Panc1 (cell line): ENCODE results near the gene ZIC2. TPM values are rescaled to one million over a fixed set of nuclear protein-coding genes. Genes with fewer than 3 reads are reported as not detected.

Source experiments
- ATAC-seq: fragments of 200-7000 bp; cut with Tn5 transposase; 2 replicates; pipeline ENCODE4 v1.9.1; 2020; ENCODE audit warnings: mild to moderate bottlenecking, moderate library complexity
- BruUV-seq: library from RNA; stranded (reverse); fragments of 400-500 nt; replicated peaks from 2 replicates; lab custom pipeline; 2021; lab: Mats Ljungman, UMichigan
- CTCF ChIA-PET: fragments of 300-600 bp; sonication (Branson Sonifier 250); formaldehyde crosslinking; loops from one replicate; lab custom pipeline; 2022; ENCODE audit warnings: antibody characterized with exemption; lab: Charles Lee
- POLR2A ChIA-PET: fragments of 300-600 bp; sonication (Branson Sonifier 250); formaldehyde crosslinking; loops from one replicate; lab custom pipeline; 2022; ENCODE audit warnings: antibody characterized with exemption; lab: Charles Lee
- DNase-seq: peaks from one replicate; pipeline ENCODE4 v3.0.0-alpha.2; 2010; ENCODE audit warnings: low read depth, low spot score
- H3K27ac ChIP-seq: 2 replicates; pipeline ENCODE4 v1.5.1; 2011; ENCODE audit warnings: mild to moderate bottlenecking, low read length, inconsistent platforms
- H3K27me3 ChIP-seq: fragments of 200-500 bp; sonication (Bioruptor generic); 2 replicates; pipeline ENCODE4 v1.6.0; 2014; ENCODE audit warnings: low read length, inconsistent platforms; ENCODE audit not compliant: control insufficient read depth, insufficient read depth
- H3K36me3 ChIP-seq: fragments of 200-500 bp; sonication (Bioruptor generic); 2 replicates; pipeline ENCODE4 v1.5.1; 2014; ENCODE audit warnings: inconsistent platforms, mild to moderate bottlenecking, low read length, moderate library complexity; ENCODE audit not compliant: control insufficient read depth, insufficient read depth
- H3K4me1 ChIP-seq: 2 replicates; pipeline ENCODE4 v1.5.1; 2011; ENCODE audit warnings: inconsistent platforms, mild to moderate bottlenecking, low read length, moderate library complexity; ENCODE audit not compliant: control insufficient read depth, insufficient read depth
- H3K4me3 ChIP-seq, 2 experiments: 2 replicates each; pipeline ENCODE4 v1.5.1; 2011 to 2012; ENCODE audit warnings: low read depth in 2 of 2, low read length in 2 of 2, mild to moderate bottlenecking in 2 of 2, inconsistent platforms in 1 of 2, moderate library complexity in 1 of 2
- H3K9me3 ChIP-seq: fragments of 200-500 bp; sonication (Bioruptor generic); 2 replicates; pipeline ENCODE4 v1.5.1; 2014; ENCODE audit warnings: low read depth, mild to moderate bottlenecking, inconsistent platforms, low read length, moderate library complexity; ENCODE audit not compliant: control insufficient read depth, insufficient read depth
- CTCF ChIP-seq: fragments of 450-650 bp; IDR thresholded peaks from 2 replicates; pipeline ENCODE4 v1.5.1; 2017; ENCODE audit warnings: mild to moderate bottlenecking
- POLR2AphosphoS5 ChIP-seq: IDR thresholded peaks from 2 replicates; pipeline ENCODE4 v1.6.1; 2012; ENCODE audit warnings: mild to moderate bottlenecking, low read depth, low read length, moderate library complexity
- REST ChIP-seq, 2 experiments: IDR thresholded peaks; 2 replicates each; pipeline ENCODE4 v1.6.1; 2011 to 2012; ENCODE audit warnings: low read depth in 2 of 2, control low read depth in 1 of 2, low read length in 1 of 2, mild to moderate bottlenecking in 1 of 2, moderate library complexity in 1 of 2; ENCODE audit not compliant: insufficient read depth in 1 of 2
- SIN3A ChIP-seq: IDR thresholded peaks from 2 replicates; pipeline ENCODE4 v1.6.1; 2012; ENCODE audit warnings: low read depth, mild to moderate bottlenecking, low read length, moderate library complexity, borderline replicate concordance; ENCODE audit not compliant: insufficient read depth
- TCF7L2 ChIP-seq: IDR thresholded peaks from 2 replicates; pipeline ENCODE4 v1.6.1; 2011; ENCODE audit warnings: mild to moderate bottlenecking, low read depth, low read length, inconsistent platforms
- in situ Hi-C: cut with HindIII; loops from 2 replicates; pipeline ENCODE4 v1.10.0; 2016; ENCODE audit warnings: low sequenced_read_pairs, low pct_unique_long_range_greater_than_20kb
- intact Hi-C: fragments of 100-400 bp; cut with micrococcal nuclease; formaldehyde crosslinking; loops from one replicate; pipeline ENCODE4 v1.10.0; 2022; ENCODE audit not compliant: unreplicated experiment
- total RNA-seq: library from RNA; stranded (reverse); gene quantifications from one replicate; pipeline ENCODE4 v1.2.1, GENCODE V29; 2021; ENCODE audit not compliant: unreplicated experiment

The ZIC2 gene
- total RNA-seq, 1 experiment from 2014 or later = 54.5 TPM

- POLR2A ChIA-PET = no interaction called here
- H3K27me3 ChIP-seq = no peaks in the 10 kb centered on the region
- intact Hi-C loops = no loop called here
Observed at GRCh38 chr13:99941086-99941485, 40.5 kb upstream of the ZIC2 start.

GRCh38 chr13:99941911-99942310 lies 39.7 kb upstream of the ZIC2 start:
- Histone ChIP-seq H3K36me3 (no peaks in the 10 kb centered on the region), H3K4me1 (no peaks in the 10 kb centered on the region), H3K27ac (no peak overlapping the region), H3K4me3 (no peak overlapping the region), H3K9me3 (no peaks in the 10 kb centered on the region), H3K27me3 (no peaks in the 10 kb centered on the region)
- DNase-seq (no peak), ATAC-seq (no peak)
- CTCF ChIA-PET = no interaction called here
- in situ Hi-C loops = no loop called here
- POLR2A ChIA-PET = no interaction called here
- BruUV-seq = no TSS peak
- intact Hi-C loops = no loop called here
- no peak for TF ChIP-seq SIN3A
- TF ChIP-seq CTCF = no peak
- TF ChIP-seq TCF7L2 = no peak
- TF ChIP-seq REST (IDR thresholded peaks at IDR 0.05; ENCODE audit: insufficient read depth in 1 of 2, low read depth in 2 of 2, low read length in 1 of 2) = no peak
- no peak for TF ChIP-seq POLR2AphosphoS5

More at GRCh38 chr13:99941086-99941485, 40.5 kb upstream of the ZIC2 start:
- H3K4me3 ChIP-seq = no peak overlapping the region
- no peak for ATAC-seq
- in situ Hi-C loops = no loop called here
- DNase-seq = no peak
- no peak overlapping the region for H3K27ac ChIP-seq
- H3K4me1 ChIP-seq = no peaks in the 10 kb centered on the region
- no peaks in the 10 kb centered on the region for H3K9me3 ChIP-seq
- TF ChIP-seq CTCF (no peak), SIN3A (no peak), TCF7L2 (no peak), REST (IDR thresholded peaks at IDR 0.05; ENCODE audit: insufficient read depth in 1 of 2, low read depth in 2 of 2, low read length in 1 of 2) (no peak), POLR2AphosphoS5 (no peak)
- CTCF ChIA-PET = no interaction called here
- H3K36me3 ChIP-seq = no peaks in the 10 kb centered on the region
- no TSS peak for BruUV-seq
